ENCODE data around the gene COQ10B. TPM values are rescaled to one million over a fixed set of nuclear protein-coding genes. Genes with fewer than 3 reads are reported as not detected.

Gene COQ10B
- total RNA-seq, 1 donor from 2014 or later: 6.0 TPM

- Histone ChIP-seq H3K36me3 (peaks cover 78 to 89% of the 10 kb centered on the region in 2 donors), H3K27ac (no peak overlapping the region), H3K4me1 (no peaks in the 10 kb centered on the region), H3K27me3 (no peaks in the 10 kb centered on the region), H3K4me3 (no peak overlapping the region), H3K9me3 (no peaks in the 10 kb centered on the region)
- intact Hi-C loops (cut with DNase I): no loop called here
- TF ChIP-seq CTCF (IDR thresholded peaks at IDR 0.05): no peak
- no peak for DNase-seq (ENCODE audit: low spot score in 2 of 2)
Measured at GRCh38 chr2:197419438-197419837, 33.9 kb upstream of the COQ10B start.

- no peak overlapping the region for H3K27ac ChIP-seq
- H3K9me3 ChIP-seq: no peaks in the 10 kb centered on the region
- no peaks in the 10 kb centered on the region for H3K27me3 ChIP-seq
- no peak overlapping the region for H3K4me3 ChIP-seq
- TF ChIP-seq CTCF (IDR thresholded peaks at IDR 0.05): no peak
- no peak for DNase-seq (ENCODE audit: low spot score in 2 of 2)
- peaks cover 50 to 51% of the 10 kb centered on the region in 2 donors for H3K36me3 ChIP-seq
- intact Hi-C loops (cut with DNase I): no loop called here
- peaks cover 6 to 34% of the 10 kb centered on the region in 2 donors for H3K4me1 ChIP-seq
Measured at GRCh38 chr2:197423307-197423706, 30.0 kb upstream of the COQ10B start.

GRCh38 chr2:197425550-197425949, 27.8 kb upstream of the COQ10B start:
- DNase-seq (ENCODE audit: low spot score in 2 of 2): no peak
- peaks cover 6 to 47% of the 10 kb centered on the region in 2 donors for H3K4me1 ChIP-seq
- no peak for TF ChIP-seq CTCF (IDR thresholded peaks at IDR 0.05)
- H3K27me3 ChIP-seq: no peaks in the 10 kb centered on the region
- H3K36me3 ChIP-seq: peaks cover 33 to 42% of the 10 kb centered on the region in 2 donors
- H3K9me3 ChIP-seq: no peaks in the 10 kb centered on the region
- intact Hi-C loops (cut with DNase I): no loop called here
- no peak overlapping the region for H3K4me3 ChIP-seq
- no peak overlapping the region for H3K27ac ChIP-seq

- H3K4me1 ChIP-seq: peaks cover 6 to 61% of the 10 kb centered on the region in 2 donors
Measured at GRCh38 chr2:197426723-197427603, 26.4 kb upstream of the COQ10B start.

GRCh38 chr2:197427986-197428385, 25.4 kb upstream of the COQ10B start:
- H3K36me3 ChIP-seq: peaks cover 11 to 19% of the 10 kb centered on the region in 2 donors
- no peak for DNase-seq (ENCODE audit: low spot score in 2 of 2)
- no peak for TF ChIP-seq CTCF (IDR thresholded peaks at IDR 0.05)
- H3K4me1 ChIP-seq: peaks cover 6 to 68% of the 10 kb centered on the region in 2 donors
- peak overlapping the region in 1 of 2 donors; percentile 30 for H3K27ac ChIP-seq
- no peak overlapping the region for H3K4me3 ChIP-seq
- no peaks in the 10 kb centered on the region for H3K27me3 ChIP-seq
- intact Hi-C loops (cut with DNase I): no loop called here
- no peaks in the 10 kb centered on the region for H3K9me3 ChIP-seq

More at GRCh38 chr2:197426723-197427603, 26.4 kb upstream of the COQ10B start:
- no peak overlapping the region for H3K27ac ChIP-seq
- no peaks in the 10 kb centered on the region for H3K9me3 ChIP-seq
- H3K36me3 ChIP-seq: peaks cover 21 to 28% of the 10 kb centered on the region in 2 donors
- DNase-seq (ENCODE audit: low spot score in 2 of 2): no peak
- TF ChIP-seq CTCF (IDR thresholded peaks at IDR 0.05): no peak
- H3K4me3 ChIP-seq: no peak overlapping the region
- H3K27me3 ChIP-seq: no peaks in the 10 kb centered on the region
- intact Hi-C loops (cut with DNase I): no loop called here

All from ascending aorta (tissue), 2 donors.